Calu3 (cell line): Measurements from ENCODE around the gene TGFB1. TPM values are rescaled to one million over a fixed set of nuclear protein-coding genes. Genes with fewer than 3 reads are reported as not detected.
A peak's percentile ranks its signal among the peaks of the same experiment; 100 is the strongest.

Experiments
- BruUV-seq: library from RNA; stranded (reverse); fragments of 400-500 nt; replicated peaks from 2 replicates; lab custom pipeline; 2021; lab: Mats Ljungman, UMichigan
- CTCF ChIA-PET: fragments of 300-600 bp; sonication (Branson Sonifier 250); formaldehyde crosslinking; loops from one replicate; lab custom pipeline; 2022; ENCODE audit warnings: antibody characterized with exemption; lab: Charles Lee
- DNase-seq: peaks from one replicate; pipeline ENCODE4 v3.0.0; 2022
- H3K27ac Mint-ChIP-seq: one replicate; pipeline ENCODE4 v1.8.0; 2022; ENCODE audit warnings: mixed read lengths; ENCODE audit not compliant: unreplicated experiment
- H3K27me3 Mint-ChIP-seq: one replicate; pipeline ENCODE4 v1.8.0; 2022; ENCODE audit warnings: mixed read lengths; ENCODE audit not compliant: unreplicated experiment
- H3K36me3 Mint-ChIP-seq: one replicate; pipeline ENCODE4 v1.8.0; 2022; ENCODE audit warnings: mild to moderate bottlenecking, moderate library complexity, mixed read lengths; ENCODE audit not compliant: insufficient read depth, unreplicated experiment
- H3K4me1 Mint-ChIP-seq: one replicate; pipeline ENCODE4 v1.8.0; 2022; ENCODE audit warnings: mild to moderate bottlenecking, low read depth, mixed read lengths; ENCODE audit not compliant: unreplicated experiment
- H3K4me3 Mint-ChIP-seq: one replicate; pipeline ENCODE4 v1.8.0; 2022; ENCODE audit warnings: mild to moderate bottlenecking, low read depth, moderate library complexity, mixed read lengths; ENCODE audit not compliant: unreplicated experiment
- H3K9me3 Mint-ChIP-seq: one replicate; pipeline ENCODE4 v1.8.0; 2022; ENCODE audit warnings: low read depth, mixed read lengths; ENCODE audit not compliant: unreplicated experiment
- intact Hi-C: fragments of 100-400 bp; cut with micrococcal nuclease; formaldehyde crosslinking; loops from one replicate; pipeline ENCODE4 v1.10.0; 2022; ENCODE audit not compliant: unreplicated experiment
- total RNA-seq: library from RNA; stranded (reverse); gene quantifications from 2 replicates; pipeline ENCODE4 v1.2.3, GENCODE V29; 2022
- TF ChIP-seq, protein P1 (sequence below): fragments of 200-600 bp; IDR thresholded peaks from one replicate; pipeline ENCODE4 v1.8.0; 2022; ENCODE audit warnings: antibody characterized with exemption; ENCODE audit not compliant: unreplicated experiment

TGFB1 gene
- total RNA-seq, 1 experiment from 2014 or later, result 39.2 TPM

DNA sequence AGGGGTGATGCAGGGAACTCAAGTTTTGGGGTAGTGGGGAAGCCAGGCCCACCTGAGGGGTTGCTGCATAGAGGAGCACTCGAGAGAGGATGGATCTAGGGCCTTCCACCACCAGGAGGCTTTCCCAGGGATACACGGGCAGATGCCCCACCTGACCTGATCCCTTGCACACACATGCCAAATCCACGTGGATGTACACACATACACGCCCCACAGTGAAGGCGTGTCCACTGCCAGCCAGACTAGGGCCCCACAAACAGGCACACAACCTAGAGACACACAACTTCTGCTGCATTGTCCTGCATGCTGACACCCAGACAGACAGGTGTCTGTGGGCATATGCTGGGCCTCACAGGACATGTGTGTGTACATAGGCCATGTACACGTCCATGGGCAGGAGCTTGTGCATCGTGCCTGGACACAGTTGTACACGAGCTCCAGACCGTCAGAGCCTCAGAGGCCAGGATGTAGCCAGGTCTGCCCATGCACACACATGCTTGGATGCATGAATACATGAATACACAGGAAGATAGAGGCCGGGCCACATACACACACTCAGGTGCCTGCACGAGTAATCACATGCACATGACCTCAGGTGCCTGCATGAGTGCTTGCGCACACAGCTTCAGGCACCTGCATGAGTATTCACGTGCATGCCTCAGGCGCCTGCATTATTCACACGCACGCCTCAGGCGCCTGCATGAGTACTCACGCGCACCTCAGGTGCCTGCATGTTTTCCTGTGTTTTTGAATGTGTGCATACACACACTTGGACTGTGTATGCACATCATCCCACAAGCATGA lies 34.8 kb downstream of the TGFB1 start:
- peaks cover 65% of the 10 kb centered on the region for H3K36me3 Mint-ChIP-seq
- H3K4me1 Mint-ChIP-seq, result peaks cover 15% of the 10 kb centered on the region
- no peak overlapping the region for H3K27ac Mint-ChIP-seq
- CTCF ChIA-PET, result interaction anchor here (0.6 to 0.8 kb wide), 2 partner anchors 12 to 35 kb away, joined by 3 read pairs; partner anchors contain the start of gene TGFB1
- H3K27me3 Mint-ChIP-seq, result no peaks in the 10 kb centered on the region
- TF ChIP-seq, protein P1, sequence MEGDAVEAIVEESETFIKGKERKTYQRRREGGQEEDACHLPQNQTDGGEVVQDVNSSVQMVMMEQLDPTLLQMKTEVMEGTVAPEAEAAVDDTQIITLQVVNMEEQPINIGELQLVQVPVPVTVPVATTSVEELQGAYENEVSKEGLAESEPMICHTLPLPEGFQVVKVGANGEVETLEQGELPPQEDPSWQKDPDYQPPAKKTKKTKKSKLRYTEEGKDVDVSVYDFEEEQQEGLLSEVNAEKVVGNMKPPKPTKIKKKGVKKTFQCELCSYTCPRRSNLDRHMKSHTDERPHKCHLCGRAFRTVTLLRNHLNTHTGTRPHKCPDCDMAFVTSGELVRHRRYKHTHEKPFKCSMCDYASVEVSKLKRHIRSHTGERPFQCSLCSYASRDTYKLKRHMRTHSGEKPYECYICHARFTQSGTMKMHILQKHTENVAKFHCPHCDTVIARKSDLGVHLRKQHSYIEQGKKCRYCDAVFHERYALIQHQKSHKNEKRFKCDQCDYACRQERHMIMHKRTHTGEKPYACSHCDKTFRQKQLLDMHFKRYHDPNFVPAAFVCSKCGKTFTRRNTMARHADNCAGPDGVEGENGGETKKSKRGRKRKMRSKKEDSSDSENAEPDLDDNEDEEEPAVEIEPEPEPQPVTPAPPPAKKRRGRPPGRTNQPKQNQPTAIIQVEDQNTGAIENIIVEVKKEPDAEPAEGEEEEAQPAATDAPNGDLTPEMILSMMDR, result no peak
- H3K9me3 Mint-ChIP-seq, result no peaks in the 10 kb centered on the region
- H3K4me3 Mint-ChIP-seq, result no peak overlapping the region
- DNase-seq, result no peak
- intact Hi-C loops, result no loop called here
- BruUV-seq, result no TSS peak

GRCh38 chr19:41316306-41316920 lies 37.3 kb downstream of the TGFB1 start:
- H3K27me3 Mint-ChIP-seq, result no peaks in the 10 kb centered on the region
- H3K4me1 Mint-ChIP-seq, result peaks cover 9% of the 10 kb centered on the region
- DNase-seq, result no peak
- no peaks in the 10 kb centered on the region for H3K9me3 Mint-ChIP-seq
- no peak overlapping the region for H3K27ac Mint-ChIP-seq
- no peak overlapping the region for H3K4me3 Mint-ChIP-seq
- CTCF ChIA-PET, result interaction anchor here (0.6 kb wide), 1 partner anchor 68 kb away, joined by 3 read pairs; no protein-coding TSS in a partner anchor
- peaks cover 66% of the 10 kb centered on the region for H3K36me3 Mint-ChIP-seq
- intact Hi-C loops, result no loop called here
- no TSS peak for BruUV-seq
- TF ChIP-seq, protein P1, result no peak

- Mint-ChIP-seq H3K9me3 (no peaks in the 10 kb centered on the region), H3K27me3 (no peaks in the 10 kb centered on the region), H3K4me1 (peaks cover 28% of the 10 kb centered on the region), H3K27ac (peak overlapping the region; percentile 34), H3K36me3 (peaks cover 80% of the 10 kb centered on the region), H3K4me3 (peak overlapping the region; percentile 91)
- no TSS peak for BruUV-seq
- no peak for DNase-seq
- TF ChIP-seq, protein P1, result no peak
- intact Hi-C loops, result no loop called here
- CTCF ChIA-PET, result no interaction called here
Measured at GRCh38 chr19:41311613-41312012, 42.1 kb downstream of the TGFB1 start.

DNA sequence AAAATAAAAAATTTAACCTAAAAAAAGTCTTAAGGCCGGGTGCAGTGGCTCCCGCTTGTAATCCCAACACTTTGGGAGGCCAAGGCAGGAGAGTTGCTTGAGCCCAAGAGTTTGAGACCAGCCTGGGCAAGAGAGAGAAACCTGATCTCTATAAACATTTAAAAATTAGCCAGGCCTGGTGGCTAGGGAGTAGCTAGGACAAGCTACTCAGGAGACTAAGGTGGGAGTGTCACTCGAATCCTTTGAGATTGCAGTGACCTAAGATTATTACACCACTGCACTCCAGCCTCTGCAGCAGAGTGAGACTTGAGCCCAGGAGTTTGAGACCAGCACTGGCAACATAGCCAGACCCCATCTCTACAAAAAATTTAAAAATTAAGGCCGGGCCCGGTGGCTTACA lies 42.6 kb downstream of the TGFB1 start:
- BruUV-seq, result no TSS peak
- TF ChIP-seq, protein P1, result no peak
- CTCF ChIA-PET, result interaction anchor here (1.2 kb wide), 1 partner anchor 48 kb away, joined by 3 read pairs; no protein-coding TSS in a partner anchor
- no peak for DNase-seq
- intact Hi-C loops, result no loop called here
- Mint-ChIP-seq H3K36me3 (peaks cover 80% of the 10 kb centered on the region), H3K27ac (peak overlapping the region; percentile 94), H3K9me3 (no peaks in the 10 kb centered on the region), H3K4me3 (peak overlapping the region; percentile 91), H3K27me3 (no peaks in the 10 kb centered on the region), H3K4me1 (peaks cover 28% of the 10 kb centered on the region)
